Endodermal cell (in vitro differentiated cells): ENCODE measurements around the gene MPG. TPM values are rescaled to one million over a fixed set of nuclear protein-coding genes. Genes with fewer than 3 reads are reported as not detected.

Source experiments
- DNase-seq: peaks from one replicate; pipeline ENCODE4 v3.0.0-alpha.2; 2017
- H3K27ac ChIP-seq: 2 replicates; pipeline ENCODE4 v1.5.1; 2013; ENCODE audit warnings: mild to moderate bottlenecking, low read depth, low read length, moderate library complexity
- H3K27me3 ChIP-seq: 2 replicates; pipeline ENCODE4 v1.6.1; 2013; ENCODE audit warnings: mild to moderate bottlenecking, low read length, moderate library complexity; ENCODE audit not compliant: insufficient read depth, control insufficient read depth, poor library complexity, severe bottlenecking
- H3K36me3 ChIP-seq: 2 replicates; pipeline ENCODE4 v1.7.0; 2013; ENCODE audit warnings: mild to moderate bottlenecking, low read length, moderate library complexity; ENCODE audit not compliant: control insufficient read depth, insufficient read depth
- H3K4me1 ChIP-seq: one replicate; pipeline ENCODE4 v1.7.0; 2013; ENCODE audit warnings: low read length; ENCODE audit not compliant: control insufficient read depth, insufficient read depth
- H3K4me3 ChIP-seq: 2 replicates; pipeline ENCODE4 v1.5.1; 2013; ENCODE audit warnings: mild to moderate bottlenecking, low read length, moderate library complexity
- H3K9ac ChIP-seq: 2 replicates; pipeline ENCODE4 v1.6.1; 2013; ENCODE audit warnings: mild to moderate bottlenecking, low read length, moderate library complexity; ENCODE audit not compliant: poor library complexity, severe bottlenecking; ENCODE audit errors: extremely low read depth
- H3K9me3 ChIP-seq: 2 replicates; pipeline ENCODE4 v1.6.1; 2013; ENCODE audit warnings: mild to moderate bottlenecking, low read length, moderate library complexity; ENCODE audit not compliant: control insufficient read depth
- H3K27ac Mint-ChIP-seq: 2 replicates; pipeline ENCODE4 v1.8.0; 2020; ENCODE audit warnings: mixed read lengths
- H3K27me3 Mint-ChIP-seq: 2 replicates; pipeline ENCODE4 v1.8.0; 2021; ENCODE audit warnings: mild to moderate bottlenecking, mixed read lengths; ENCODE audit not compliant: insufficient read depth
- H3K36me3 Mint-ChIP-seq: 2 replicates; pipeline ENCODE4 v1.8.0; 2020; ENCODE audit warnings: low read depth, mixed read lengths
- H3K4me1 Mint-ChIP-seq: 2 replicates; pipeline ENCODE4 v1.8.0; 2020; ENCODE audit warnings: mixed read lengths
- H3K4me3 Mint-ChIP-seq: 2 replicates; pipeline ENCODE4 v1.8.0; 2020; ENCODE audit warnings: mild to moderate bottlenecking, moderate library complexity, mixed read lengths
- H3K9me3 Mint-ChIP-seq: 2 replicates; pipeline ENCODE4 v1.8.0; 2020; ENCODE audit warnings: mild to moderate bottlenecking, mixed read lengths
- WGBS, 2 experiments: methylation state at CpG; one replicate each; pipeline versions ENCODE4 v1.1.5 to v1.1.7; 2013; ENCODE audit warnings: missing lambda C conversion rate in 2 of 2, mixed read lengths in 1 of 2; ENCODE audit not compliant: insufficient coverage in 1 of 2, insufficient read length in 1 of 2; 5-methylcytosine and 5-hydroxymethylcytosine counted together
- total RNA-seq, 2 donors: library from RNA; stranded (reverse); fragmentation: NEBNext Ultra II Directional in 1 of 2; extraction: Animal tissue kit (Norgen Biotek cat#: 25700) in 1 of 2; gene quantifications; 2 replicates in 1 of 2; 3 replicates in 1 of 2; pipeline ENCODE4 v1.2.1, GENCODE V29; 2021
- TF ChIP-seq, protein P1 (sequence below): fragments of 200-600 bp; sonication (generic); conservative IDR thresholded peaks from 2 replicates; pipeline ENCODE4 v1.5.0; 2021; ENCODE audit warnings: antibody characterized with exemption, mild to moderate bottlenecking

The MPG gene
- total RNA-seq, 2 donors from 2014 or later = 59.9 to 62.2 TPM

DNA sequence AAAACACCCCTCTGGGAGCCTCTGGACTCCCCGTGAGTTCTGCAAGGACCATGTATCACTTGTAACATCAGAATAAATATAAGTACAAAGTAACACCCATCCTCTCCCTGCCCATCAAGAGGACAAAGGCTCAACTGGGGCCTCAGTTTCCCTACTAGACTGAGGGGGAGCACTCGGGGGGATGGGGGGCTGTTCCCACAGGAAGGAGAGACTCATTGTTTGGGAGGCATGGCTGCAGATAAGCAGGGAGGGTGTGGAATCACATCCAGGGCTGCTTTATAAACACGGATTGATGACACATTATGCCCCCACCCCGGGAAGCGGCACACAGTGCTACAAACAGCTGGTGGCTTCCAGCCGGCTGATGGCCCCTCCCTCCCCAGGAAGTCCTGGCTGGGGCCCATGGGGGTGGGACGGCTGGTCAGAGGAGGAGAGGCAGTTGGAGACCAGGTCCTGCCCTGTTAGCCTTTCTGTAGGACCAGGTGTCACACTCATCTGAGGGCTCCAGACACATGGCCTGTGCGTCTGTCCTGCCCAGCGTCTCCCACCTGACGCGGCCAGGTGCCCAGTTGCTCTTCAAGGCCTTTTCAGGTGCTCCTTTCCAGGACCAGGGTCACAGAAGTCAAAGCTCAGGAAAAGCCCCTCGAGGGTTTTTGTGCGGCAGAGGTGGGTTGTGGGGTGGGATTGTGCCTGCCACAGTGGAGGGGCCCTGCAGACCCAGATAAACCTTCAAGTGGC, 1.3 kb upstream of the MPG start:
- Mint-ChIP-seq H3K4me1 (peaks cover 40% of the 10 kb centered on the region), H3K4me3 (peak overlapping the region; percentile 75), H3K27ac (peak overlapping the region; percentile 95), H3K36me3 (peaks cover 10% of the 10 kb centered on the region), H3K9me3 (no peaks in the 10 kb centered on the region), H3K27me3 (no peaks in the 10 kb centered on the region)
- Histone ChIP-seq H3K27me3 (no peaks in the 10 kb centered on the region), H3K9ac (no peak overlapping the region), H3K36me3 (peaks cover 12% of the 10 kb centered on the region), H3K4me3 (peak overlapping the region; percentile 85), H3K4me1 (peaks cover 22% of the 10 kb centered on the region), H3K27ac (no peak overlapping the region), H3K9me3 (no peaks in the 10 kb centered on the region)
- TF ChIP-seq, protein P1, sequence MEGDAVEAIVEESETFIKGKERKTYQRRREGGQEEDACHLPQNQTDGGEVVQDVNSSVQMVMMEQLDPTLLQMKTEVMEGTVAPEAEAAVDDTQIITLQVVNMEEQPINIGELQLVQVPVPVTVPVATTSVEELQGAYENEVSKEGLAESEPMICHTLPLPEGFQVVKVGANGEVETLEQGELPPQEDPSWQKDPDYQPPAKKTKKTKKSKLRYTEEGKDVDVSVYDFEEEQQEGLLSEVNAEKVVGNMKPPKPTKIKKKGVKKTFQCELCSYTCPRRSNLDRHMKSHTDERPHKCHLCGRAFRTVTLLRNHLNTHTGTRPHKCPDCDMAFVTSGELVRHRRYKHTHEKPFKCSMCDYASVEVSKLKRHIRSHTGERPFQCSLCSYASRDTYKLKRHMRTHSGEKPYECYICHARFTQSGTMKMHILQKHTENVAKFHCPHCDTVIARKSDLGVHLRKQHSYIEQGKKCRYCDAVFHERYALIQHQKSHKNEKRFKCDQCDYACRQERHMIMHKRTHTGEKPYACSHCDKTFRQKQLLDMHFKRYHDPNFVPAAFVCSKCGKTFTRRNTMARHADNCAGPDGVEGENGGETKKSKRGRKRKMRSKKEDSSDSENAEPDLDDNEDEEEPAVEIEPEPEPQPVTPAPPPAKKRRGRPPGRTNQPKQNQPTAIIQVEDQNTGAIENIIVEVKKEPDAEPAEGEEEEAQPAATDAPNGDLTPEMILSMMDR = no peak
- peak; percentile 72 for DNase-seq
- WGBS, 2 experiments = 76 to 80% methylated on average over 8 to 13 of the region's 13 CpGs

DNA sequence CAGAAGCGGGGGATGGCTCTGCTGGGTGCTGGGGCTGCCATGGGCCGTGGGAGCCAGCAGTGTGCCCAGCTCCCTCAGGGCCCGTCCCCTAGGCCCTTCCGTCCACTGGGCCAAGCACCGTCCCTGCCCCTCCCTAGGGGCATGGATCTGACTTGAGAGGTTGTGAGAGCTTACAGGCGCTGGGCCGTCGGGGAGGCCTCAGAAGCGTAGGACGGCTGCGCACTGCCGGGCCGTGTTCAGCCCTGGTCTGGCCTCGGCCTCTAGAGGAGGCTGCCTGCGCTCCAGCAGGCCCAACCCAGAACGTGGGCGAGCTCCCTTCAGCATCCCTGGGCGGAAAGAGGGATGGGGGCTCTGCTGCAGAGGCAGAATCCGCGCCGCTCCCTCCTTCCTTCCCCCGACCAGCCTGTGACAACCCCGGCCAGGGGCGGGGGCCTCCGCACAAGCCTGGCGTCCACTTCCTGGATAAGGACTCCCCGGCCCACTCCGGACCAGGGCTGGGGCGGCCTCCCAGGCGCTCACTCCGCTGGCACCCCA, 685 bp upstream of the MPG start:
- TF ChIP-seq, protein P1 = no peak
- Histone ChIP-seq H3K9ac (peak overlapping the region; percentile 45), H3K9me3 (no peaks in the 10 kb centered on the region), H3K27me3 (no peaks in the 10 kb centered on the region), H3K4me1 (peaks cover 22% of the 10 kb centered on the region), H3K27ac (peak overlapping the region; percentile 24), H3K4me3 (peak overlapping the region; percentile 85), H3K36me3 (peaks cover 12% of the 10 kb centered on the region)
- peaks cover 40% of the 10 kb centered on the region for H3K4me1 Mint-ChIP-seq
- no peaks in the 10 kb centered on the region for H3K9me3 Mint-ChIP-seq
- H3K4me3 Mint-ChIP-seq = peak overlapping the region; percentile 75
- H3K27ac Mint-ChIP-seq = no peak overlapping the region
- H3K36me3 Mint-ChIP-seq = peaks cover 10% of the 10 kb centered on the region
- 50 to 56% methylated on average over 19 to 31 of the region's 31 CpGs for WGBS, 2 experiments
- peak; percentile 85 for DNase-seq
- no peaks in the 10 kb centered on the region for H3K27me3 Mint-ChIP-seq

DNA sequence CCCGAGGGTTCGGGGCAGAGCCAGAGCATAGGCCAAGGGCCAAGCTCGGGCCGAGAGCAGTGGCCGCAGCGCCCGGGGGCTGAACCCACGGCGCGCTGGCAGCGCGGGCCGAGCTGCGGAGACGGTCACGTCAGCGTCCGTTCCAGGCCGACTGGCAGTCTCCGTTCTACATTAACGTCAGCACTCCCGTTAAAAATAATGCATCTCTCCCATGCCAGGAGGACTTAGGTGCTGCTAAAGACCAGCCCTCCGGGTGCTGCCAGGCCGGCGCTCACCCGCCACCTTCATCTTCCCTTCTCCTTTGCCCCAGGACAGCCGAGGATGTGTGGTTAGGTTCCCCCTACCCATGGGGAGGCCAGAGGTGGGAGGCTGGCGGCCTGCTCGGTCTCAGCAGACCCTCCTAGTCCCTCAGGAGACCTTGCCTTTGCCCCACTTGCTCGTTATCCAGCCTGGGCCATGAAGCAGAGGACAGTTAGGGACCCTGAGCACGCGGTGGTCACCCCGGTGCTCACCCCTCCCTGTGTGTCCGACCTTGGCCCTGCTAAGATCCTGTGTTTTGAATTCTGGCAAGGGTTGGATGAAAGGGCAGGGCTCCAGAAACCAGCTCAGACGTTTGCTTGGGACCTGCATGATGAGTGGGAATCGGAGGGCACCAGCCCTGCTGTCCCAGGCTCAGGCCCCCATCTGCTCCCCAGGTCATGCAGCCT, 572 bp downstream of the MPG start:
- Histone ChIP-seq H3K9me3 (no peaks in the 10 kb centered on the region), H3K36me3 (peaks cover 12% of the 10 kb centered on the region), H3K4me1 (peaks cover 17% of the 10 kb centered on the region), H3K27me3 (no peaks in the 10 kb centered on the region), H3K27ac (no peak overlapping the region), H3K9ac (peak overlapping the region; percentile 45), H3K4me3 (peak overlapping the region; percentile 85)
- Mint-ChIP-seq H3K27me3 (no peaks in the 10 kb centered on the region), H3K9me3 (no peaks in the 10 kb centered on the region), H3K4me3 (peak overlapping the region; percentile 75), H3K4me1 (peaks cover 33% of the 10 kb centered on the region), H3K27ac (peak overlapping the region; percentile 52), H3K36me3 (peaks cover 15% of the 10 kb centered on the region)
- TF ChIP-seq, protein P1 = no peak
- WGBS, 2 experiments = 22 to 28% methylated on average over 18 to 36 of the region's 36 CpGs
- DNase-seq = no peak
